GM13977 (cell line): ENCODE data around the gene CMTR2.
"Not testable (repeated sequence)": the region's sequence is repeated elsewhere in the genome, so short reads cannot be mapped to it uniquely, and the experiment has no call there.

Source experiments
- DNase-seq: peaks from one replicate; pipeline ENCODE4 v3.0.0; 2012; ENCODE audit warnings: low spot score
- in situ Hi-C: fragments of 300-500 bp; cut with MboI; formaldehyde crosslinking; loops from one replicate; pipeline ENCODE4 v1.12.0; 2022; ENCODE audit warnings: low sequenced_read_pairs, low pct_unique_long_range_greater_than_20kb, mixed read lengths, inconsistent platforms; ENCODE audit not compliant: unreplicated experiment
- TF ChIP-seq, protein P1 (sequence below): IDR thresholded peaks from 2 replicates; pipeline ENCODE4 v1.5.1; 2012; ENCODE audit warnings: mild to moderate bottlenecking, control low read depth; ENCODE audit not compliant: insufficient read depth; ENCODE audit errors: extremely low read depth, missing control alignments

Gene CMTR2

DNA sequence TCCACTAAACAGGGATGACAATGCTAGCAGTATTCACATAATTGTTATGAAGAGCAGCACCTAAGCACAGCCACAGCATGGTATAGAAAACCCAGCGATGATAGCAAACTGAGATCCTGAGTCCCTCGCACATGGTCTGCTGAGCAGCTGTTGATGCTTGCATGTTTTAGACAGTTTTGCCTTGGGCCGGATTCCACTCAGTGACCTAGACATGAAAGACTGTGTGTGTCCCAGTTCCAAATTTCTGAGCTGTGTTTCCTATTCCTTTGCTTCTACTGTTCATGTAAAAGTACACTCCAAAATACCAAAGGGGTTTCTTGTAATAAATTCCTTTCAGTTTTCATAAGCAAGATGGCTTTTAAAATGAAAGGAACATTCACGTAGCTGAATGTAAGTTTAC, 30.8 kb upstream of the CMTR2 start:
- TF ChIP-seq, protein P1, sequence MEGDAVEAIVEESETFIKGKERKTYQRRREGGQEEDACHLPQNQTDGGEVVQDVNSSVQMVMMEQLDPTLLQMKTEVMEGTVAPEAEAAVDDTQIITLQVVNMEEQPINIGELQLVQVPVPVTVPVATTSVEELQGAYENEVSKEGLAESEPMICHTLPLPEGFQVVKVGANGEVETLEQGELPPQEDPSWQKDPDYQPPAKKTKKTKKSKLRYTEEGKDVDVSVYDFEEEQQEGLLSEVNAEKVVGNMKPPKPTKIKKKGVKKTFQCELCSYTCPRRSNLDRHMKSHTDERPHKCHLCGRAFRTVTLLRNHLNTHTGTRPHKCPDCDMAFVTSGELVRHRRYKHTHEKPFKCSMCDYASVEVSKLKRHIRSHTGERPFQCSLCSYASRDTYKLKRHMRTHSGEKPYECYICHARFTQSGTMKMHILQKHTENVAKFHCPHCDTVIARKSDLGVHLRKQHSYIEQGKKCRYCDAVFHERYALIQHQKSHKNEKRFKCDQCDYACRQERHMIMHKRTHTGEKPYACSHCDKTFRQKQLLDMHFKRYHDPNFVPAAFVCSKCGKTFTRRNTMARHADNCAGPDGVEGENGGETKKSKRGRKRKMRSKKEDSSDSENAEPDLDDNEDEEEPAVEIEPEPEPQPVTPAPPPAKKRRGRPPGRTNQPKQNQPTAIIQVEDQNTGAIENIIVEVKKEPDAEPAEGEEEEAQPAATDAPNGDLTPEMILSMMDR: no peak
- DNase-seq: no peak
- in situ Hi-C loops: no loop called here

DNA sequence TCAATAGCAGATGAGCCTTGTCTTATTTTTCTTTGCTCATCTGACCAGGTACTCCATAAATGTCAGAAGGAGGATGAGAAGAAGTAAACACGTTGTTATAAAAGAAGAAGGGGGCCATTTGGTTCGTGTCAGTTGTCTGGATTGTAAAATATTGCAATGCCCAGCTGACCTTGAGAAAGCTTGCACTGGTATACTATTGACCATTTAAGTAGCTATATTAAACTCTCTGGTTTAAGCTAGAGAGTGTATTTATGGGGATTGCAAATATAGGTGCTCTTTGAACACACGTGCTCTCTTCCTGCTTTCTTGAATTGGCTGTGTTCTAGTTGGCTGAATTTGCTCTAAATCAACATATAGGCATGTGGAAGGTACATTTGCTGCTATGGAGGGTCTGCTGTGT, 26.1 kb upstream of the CMTR2 start:
- DNase-seq: no peak
- TF ChIP-seq, protein P1: no peak
- in situ Hi-C loops: no loop called here

DNA sequence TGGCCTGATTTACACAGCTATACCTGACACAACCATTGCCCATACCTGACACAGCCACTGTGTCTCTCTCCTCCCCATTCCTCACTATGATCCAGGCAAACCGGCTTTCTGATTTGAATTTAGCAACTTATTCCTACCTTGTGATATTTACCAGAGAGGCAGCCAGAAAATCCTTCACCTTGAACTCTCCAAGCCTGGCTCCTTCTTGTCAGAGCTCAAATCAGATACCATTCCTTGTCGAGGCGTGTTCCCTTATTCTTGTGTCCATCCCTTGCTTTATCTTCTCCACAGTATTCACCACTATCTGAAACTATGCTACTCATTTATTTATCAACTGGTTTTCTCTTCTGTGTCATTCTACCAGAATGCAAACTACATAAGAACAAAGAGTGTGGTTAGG, 24.4 kb upstream of the CMTR2 start:
- DNase-seq, in situ Hi-C loops: not testable (repeated sequence)

- DNase-seq: peak; percentile 39
- in situ Hi-C loops: no loop called here
- TF ChIP-seq, protein P1: peak; percentile 84
These were observed 22.5 kb upstream of the CMTR2 start for GRCh38 chr16:71311553-71312158.

- TF ChIP-seq, protein P1: no peak
- DNase-seq: no peak
- in situ Hi-C loops: no loop called here
These were observed 14.7 kb upstream of the CMTR2 start for GRCh38 chr16:71303938-71304337.

DNA sequence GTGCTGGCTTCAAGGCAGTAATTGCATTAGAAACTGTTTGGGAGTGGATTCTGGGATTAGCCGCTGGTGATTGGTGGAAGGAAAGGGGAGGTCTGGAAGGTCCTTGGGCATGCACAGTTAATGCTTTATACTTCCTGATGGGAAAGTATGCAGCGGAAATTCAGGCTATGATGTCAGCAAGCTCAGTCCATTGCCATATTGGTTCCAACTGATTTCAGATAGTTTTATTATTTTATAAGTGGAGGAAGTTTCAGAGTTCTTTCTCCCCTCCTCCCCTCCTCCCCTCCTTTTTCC, 8.1 kb upstream of the CMTR2 start:
- DNase-seq: no peak
- TF ChIP-seq, protein P1: no peak
- in situ Hi-C loops: no loop called here

DNA sequence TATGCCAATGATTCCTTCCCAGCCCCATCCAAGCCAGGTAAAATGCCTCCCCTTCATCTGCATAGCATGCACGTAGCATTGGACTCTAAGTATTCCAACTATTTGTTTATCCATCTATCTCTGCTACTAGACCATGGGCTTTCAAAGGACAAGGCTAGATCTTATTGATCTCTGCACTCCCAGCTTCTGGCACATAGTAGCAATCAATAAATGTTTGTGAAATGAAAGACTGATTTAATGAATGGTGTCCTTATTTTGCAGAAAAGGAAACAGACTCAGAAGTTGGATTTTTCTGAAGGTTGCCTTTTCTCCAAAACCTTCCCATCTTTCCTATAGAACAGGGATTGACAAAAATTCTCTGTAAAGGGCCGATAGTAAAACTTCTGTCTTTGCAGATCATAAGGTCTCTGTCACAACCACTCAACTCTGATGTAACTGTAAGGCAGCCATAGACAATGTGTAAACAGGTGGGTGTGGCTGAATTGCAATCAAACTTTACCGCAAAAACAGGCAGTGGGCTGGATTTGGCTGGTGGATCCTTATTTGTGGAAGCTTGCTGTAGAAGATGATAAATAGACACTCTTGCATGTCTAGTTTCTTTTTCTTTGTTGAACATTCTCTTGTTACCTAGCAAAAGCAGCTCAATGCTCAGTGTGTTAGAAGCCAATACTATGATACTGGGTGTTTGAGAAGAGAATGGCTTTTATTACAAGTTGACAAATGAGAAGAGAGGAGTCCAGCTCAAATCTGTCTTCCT, 7.6 kb upstream of the CMTR2 start:
- TF ChIP-seq, protein P1: no peak
- no peak for DNase-seq
- in situ Hi-C loops: no loop called here
